PC-3 (cell line): ENCODE data around the gene ANK3. TPM values are rescaled to one million over a fixed set of nuclear protein-coding genes. Genes with fewer than 3 reads are reported as not detected.

Source experiments
- ATAC-seq: fragments of 200-7000 bp; cut with Tn5 transposase; 2 replicates; pipeline ENCODE4 v1.9.1; 2020; ENCODE audit warnings: mild to moderate bottlenecking, moderate library complexity
- BruUV-seq: library from RNA; stranded (reverse); fragments of 400-500 nt; replicated peaks from 2 replicates; lab custom pipeline; 2021; lab: Mats Ljungman, UMichigan
- CTCF ChIA-PET: fragments of 300-600 bp; sonication (Branson Sonifier 250); formaldehyde crosslinking; loops from one replicate; lab custom pipeline; 2022; ENCODE audit warnings: antibody characterized with exemption; lab: Charles Lee
- POLR2A ChIA-PET: fragments of 300-600 bp; sonication (Branson Sonifier 250); formaldehyde crosslinking; loops from one replicate; lab custom pipeline; 2022; ENCODE audit warnings: antibody characterized with exemption; ENCODE audit not compliant: unreplicated experiment; lab: Charles Lee
- DNase-seq: peaks from one replicate; pipeline ENCODE4 v3.0.0-alpha.2; 2015
- H2AFZ ChIP-seq: fragments of 300-600 bp; sonication (generic); 2 replicates; pipeline ENCODE4 v1.6.0; 2016; ENCODE audit warnings: antibody characterized with exemption, low read length
- H3F3A ChIP-seq: fragments of 300-600 bp; sonication (generic); one replicate; pipeline ENCODE4 v1.6.0; 2017; ENCODE audit warnings: antibody characterized with exemption, low read length, control low read depth, mild to moderate bottlenecking; ENCODE audit not compliant: unreplicated experiment
- H3K27ac ChIP-seq: fragments of 300-600 bp; sonication (generic); 2 replicates; pipeline ENCODE4 v1.5.1; 2016; ENCODE audit warnings: mild to moderate bottlenecking, low read length
- H3K27me3 ChIP-seq: fragments of 300-600 bp; sonication (generic); 2 replicates; pipeline ENCODE4 v1.6.1; 2016; ENCODE audit warnings: low read length, mixed read lengths
- H3K36me3 ChIP-seq: fragments of 300-600 bp; sonication (generic); 2 replicates; pipeline ENCODE4 v1.6.1; 2016; ENCODE audit warnings: low read depth, mixed run types, low read length, mixed read lengths
- H3K4me1 ChIP-seq: fragments of 300-600 bp; sonication (generic); 2 replicates; pipeline ENCODE4 v1.5.1; 2016; ENCODE audit warnings: low read length; ENCODE audit not compliant: insufficient read depth
- H3K4me2 ChIP-seq: fragments of 300-600 bp; sonication (generic); 2 replicates; pipeline ENCODE4 v1.6.0; 2016; ENCODE audit warnings: low read length
- H3K4me3 ChIP-seq: fragments of 300-600 bp; sonication (generic); 2 replicates; pipeline ENCODE4 v1.5.1; 2016; ENCODE audit warnings: mild to moderate bottlenecking, low read length, mixed read lengths
- H3K79me2 ChIP-seq: fragments of 300-600 bp; sonication (generic); 2 replicates; pipeline ENCODE4 v1.6.1; 2017; ENCODE audit warnings: low read length, mixed read lengths
- H3K9ac ChIP-seq: fragments of 300-600 bp; sonication (generic); 2 replicates; pipeline ENCODE4 v1.6.0; 2016; ENCODE audit warnings: mild to moderate bottlenecking, low read length
- H3K9me2 ChIP-seq: fragments of 300-600 bp; sonication (generic); replicated peaks from 2 replicates; pipeline ENCODE4 v1.6.1; 2016; ENCODE audit warnings: mixed run types, low read length, mixed read lengths
- H3K9me3 ChIP-seq: fragments of 300-600 bp; sonication (generic); 2 replicates; pipeline ENCODE4 v1.6.1; 2016; ENCODE audit warnings: low read length, mixed read lengths
- H4K20me1 ChIP-seq: fragments of 300-600 bp; sonication (generic); 2 replicates; pipeline ENCODE4 v1.6.1; 2016; ENCODE audit warnings: low read length, mixed read lengths
- EZH2 ChIP-seq: fragments of 300-600 bp; sonication (generic); IDR thresholded peaks from one replicate; pipeline ENCODE4 v1.6.1; 2017; ENCODE audit warnings: antibody characterized with exemption, mild to moderate bottlenecking, low read length; ENCODE audit not compliant: unreplicated experiment
- EZH2phosphoT487 ChIP-seq: fragments of 300-600 bp; sonication (generic); IDR thresholded peaks from 2 replicates; pipeline ENCODE4 v1.6.1; 2018; ENCODE audit warnings: mild to moderate bottlenecking, antibody characterized with exemption, low read length, borderline replicate concordance
- intact Hi-C: fragments of 100-400 bp; cut with micrococcal nuclease; formaldehyde crosslinking; loops from 2 replicates; pipeline ENCODE4 v1.9.0; 2023
- total RNA-seq: library from RNA; depleted of rRNA; stranded (reverse); fragments of >200 nt; gene quantifications from 2 replicates; pipeline ENCODE4 v1.2.3, GENCODE V29; 2014
- TF ChIP-seq, protein P1 (sequence below): fragments of 300-600 bp; sonication (generic); conservative IDR thresholded peaks from 2 replicates; pipeline ENCODE4 v1.5.1; 2017; ENCODE audit warnings: antibody characterized with exemption, low read depth, mild to moderate bottlenecking, low read length

Gene ANK3
- total RNA-seq, 1 experiment from 2014 or later, result 29.5 TPM

- H3K4me2 ChIP-seq, result no peak overlapping the region
- no peaks in the 10 kb centered on the region for H3K79me2 ChIP-seq
- TF ChIP-seq EZH2phosphoT487 (no peak), EZH2 (no peak)
- TF ChIP-seq, protein P1, sequence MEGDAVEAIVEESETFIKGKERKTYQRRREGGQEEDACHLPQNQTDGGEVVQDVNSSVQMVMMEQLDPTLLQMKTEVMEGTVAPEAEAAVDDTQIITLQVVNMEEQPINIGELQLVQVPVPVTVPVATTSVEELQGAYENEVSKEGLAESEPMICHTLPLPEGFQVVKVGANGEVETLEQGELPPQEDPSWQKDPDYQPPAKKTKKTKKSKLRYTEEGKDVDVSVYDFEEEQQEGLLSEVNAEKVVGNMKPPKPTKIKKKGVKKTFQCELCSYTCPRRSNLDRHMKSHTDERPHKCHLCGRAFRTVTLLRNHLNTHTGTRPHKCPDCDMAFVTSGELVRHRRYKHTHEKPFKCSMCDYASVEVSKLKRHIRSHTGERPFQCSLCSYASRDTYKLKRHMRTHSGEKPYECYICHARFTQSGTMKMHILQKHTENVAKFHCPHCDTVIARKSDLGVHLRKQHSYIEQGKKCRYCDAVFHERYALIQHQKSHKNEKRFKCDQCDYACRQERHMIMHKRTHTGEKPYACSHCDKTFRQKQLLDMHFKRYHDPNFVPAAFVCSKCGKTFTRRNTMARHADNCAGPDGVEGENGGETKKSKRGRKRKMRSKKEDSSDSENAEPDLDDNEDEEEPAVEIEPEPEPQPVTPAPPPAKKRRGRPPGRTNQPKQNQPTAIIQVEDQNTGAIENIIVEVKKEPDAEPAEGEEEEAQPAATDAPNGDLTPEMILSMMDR, result no peak
- no peaks in the 10 kb centered on the region for H3K27me3 ChIP-seq
- ATAC-seq (no peak), DNase-seq (no peak)
- no peak overlapping the region for H2AFZ ChIP-seq
- H3K4me3 ChIP-seq, result no peak overlapping the region
- H3K9me3 ChIP-seq, result no peaks in the 10 kb centered on the region
- ChIA-PET POLR2A (no interaction called here), CTCF (no interaction called here)
- BruUV-seq, result no TSS peak
- H3K36me3 ChIP-seq, result no peaks in the 10 kb centered on the region
- no peak overlapping the region for H3K27ac ChIP-seq
- H3K9ac ChIP-seq, result no peak overlapping the region
- intact Hi-C loops, result no loop called here
- H3F3A ChIP-seq, result no peaks in the 10 kb centered on the region
- H3K4me1 ChIP-seq, result no peaks in the 10 kb centered on the region
- H4K20me1 ChIP-seq, result no peaks in the 10 kb centered on the region
- no peaks in the 10 kb centered on the region for H3K9me2 ChIP-seq
Measured at GRCh38 chr10:60258429-60258797, 131.3 kb downstream of the ANK3 start.

GRCh38 chr10:60257767-60258428, 131.8 kb downstream of the ANK3 start:
- CTCF ChIA-PET, result no interaction called here
- no peak for TF ChIP-seq EZH2
- TF ChIP-seq, protein P1, result no peak
- no peak for TF ChIP-seq EZH2phosphoT487

DNA sequence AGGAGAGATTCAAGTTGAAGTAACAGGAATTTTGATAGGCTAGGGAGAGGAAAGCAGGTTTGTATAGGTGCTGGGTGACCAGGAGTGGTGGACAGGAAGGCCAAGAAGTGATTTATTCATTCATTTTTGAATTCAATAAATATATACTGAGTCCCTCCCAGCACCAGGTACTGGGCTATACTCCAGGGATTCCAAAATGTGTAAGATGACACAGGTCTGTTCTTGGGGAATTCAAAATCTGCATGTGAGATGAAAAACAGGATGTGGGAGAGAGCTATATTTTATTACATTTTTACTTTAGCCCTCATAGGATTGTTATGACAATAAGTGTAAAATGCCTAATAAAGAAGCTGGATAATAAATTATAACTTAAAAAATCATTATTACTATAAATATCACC, 134.9 kb downstream of the ANK3 start:
- TF ChIP-seq, protein P1, result no peak
- TF ChIP-seq EZH2 (no peak), EZH2phosphoT487 (no peak)
- H3K4me1 ChIP-seq, result no peaks in the 10 kb centered on the region
- no peak for ATAC-seq
- H3K9ac ChIP-seq, result no peak overlapping the region
- BruUV-seq, result no TSS peak
- no peaks in the 10 kb centered on the region for H3K79me2 ChIP-seq
- H3K4me2 ChIP-seq, result no peak overlapping the region
- H3K9me2 ChIP-seq, result no peaks in the 10 kb centered on the region
- H3K9me3 ChIP-seq, result no peaks in the 10 kb centered on the region
- POLR2A ChIA-PET, result no interaction called here
- intact Hi-C loops, result no loop called here
- no peak overlapping the region for H2AFZ ChIP-seq
- H4K20me1 ChIP-seq, result no peaks in the 10 kb centered on the region
- H3K27me3 ChIP-seq, result no peaks in the 10 kb centered on the region
- H3K36me3 ChIP-seq, result no peaks in the 10 kb centered on the region
- no peaks in the 10 kb centered on the region for H3F3A ChIP-seq
- H3K4me3 ChIP-seq, result no peak overlapping the region
- DNase-seq, result no peak
- no peak overlapping the region for H3K27ac ChIP-seq
- CTCF ChIA-PET, result no interaction called here

More at GRCh38 chr10:60257767-60258428, 131.8 kb downstream of the ANK3 start:
- H3K36me3 ChIP-seq, result no peaks in the 10 kb centered on the region
- no peaks in the 10 kb centered on the region for H3K79me2 ChIP-seq
- no peaks in the 10 kb centered on the region for H3K9me2 ChIP-seq
- no TSS peak for BruUV-seq
- H3K4me1 ChIP-seq, result no peaks in the 10 kb centered on the region
- DNase-seq, result no peak
- H3F3A ChIP-seq, result no peaks in the 10 kb centered on the region
- no peak overlapping the region for H3K4me3 ChIP-seq
- no peak overlapping the region for H3K9ac ChIP-seq
- intact Hi-C loops, result no loop called here
- H3K27ac ChIP-seq, result no peak overlapping the region
- ATAC-seq, result no peak
- H4K20me1 ChIP-seq, result no peaks in the 10 kb centered on the region
- no peaks in the 10 kb centered on the region for H3K27me3 ChIP-seq
- POLR2A ChIA-PET, result no interaction called here
- H3K9me3 ChIP-seq, result no peaks in the 10 kb centered on the region
- H2AFZ ChIP-seq, result no peak overlapping the region
- H3K4me2 ChIP-seq, result no peak overlapping the region
